HG03520 (cell line): ENCODE data around the gene TOR1B.

Source experiments
- ATAC-seq: cut with Tn5 transposase; IDR thresholded peaks from one replicate; pipeline ENCODE4 v1.9.1; 2021; ENCODE audit warnings: mild to moderate bottlenecking, moderate library complexity; ENCODE audit not compliant: unreplicated experiment

TOR1B gene

GRCh38 chr9:129812385-129812784 lies 9.4 kb downstream of the TOR1B start:
- no peak for ATAC-seq

DNA sequence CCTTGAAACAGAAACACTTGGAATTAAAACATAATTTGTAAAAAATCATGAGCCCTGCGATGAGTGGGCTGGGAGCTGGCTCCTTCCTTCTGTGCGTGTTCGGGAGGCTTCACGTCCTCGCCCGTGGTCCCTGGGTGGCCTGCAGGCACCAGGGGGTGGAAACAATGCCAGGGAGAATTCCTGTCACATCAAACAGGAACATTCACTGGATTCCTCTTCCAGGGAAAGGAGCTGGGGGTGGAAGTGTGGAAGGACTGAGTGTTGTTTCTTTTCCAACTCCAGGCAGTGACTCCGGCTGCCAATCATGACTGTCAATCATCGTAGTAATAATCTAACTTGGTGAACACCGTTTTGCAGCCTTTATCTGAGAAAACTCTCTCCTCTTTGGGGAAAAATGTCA lies 10.7 kb downstream of the TOR1B start:
- no peak for ATAC-seq

- ATAC-seq, result no peak
Measured at GRCh38 chr9:129814432-129815223, 11.6 kb downstream of the TOR1B start.

DNA sequence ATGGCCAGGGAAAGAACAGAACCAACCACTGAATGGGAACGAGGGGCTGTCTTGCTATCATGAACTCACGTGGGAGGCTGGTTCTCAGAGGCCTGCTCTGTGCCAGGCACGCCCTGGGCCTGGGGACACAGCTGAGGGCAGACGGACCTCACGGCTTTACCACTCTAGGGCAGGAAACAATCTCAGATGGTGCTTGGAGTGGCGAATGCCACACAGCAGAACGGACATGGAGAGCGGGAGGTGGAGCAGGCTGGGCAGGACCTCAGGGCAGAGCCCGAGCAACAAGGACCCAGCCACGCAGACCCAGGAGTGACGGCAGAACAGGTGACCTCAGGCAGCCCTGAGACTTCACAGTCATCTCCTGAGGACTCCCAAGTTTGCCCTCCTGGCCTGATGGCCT lies 12.3 kb downstream of the TOR1B start:
- no peak for ATAC-seq

DNA sequence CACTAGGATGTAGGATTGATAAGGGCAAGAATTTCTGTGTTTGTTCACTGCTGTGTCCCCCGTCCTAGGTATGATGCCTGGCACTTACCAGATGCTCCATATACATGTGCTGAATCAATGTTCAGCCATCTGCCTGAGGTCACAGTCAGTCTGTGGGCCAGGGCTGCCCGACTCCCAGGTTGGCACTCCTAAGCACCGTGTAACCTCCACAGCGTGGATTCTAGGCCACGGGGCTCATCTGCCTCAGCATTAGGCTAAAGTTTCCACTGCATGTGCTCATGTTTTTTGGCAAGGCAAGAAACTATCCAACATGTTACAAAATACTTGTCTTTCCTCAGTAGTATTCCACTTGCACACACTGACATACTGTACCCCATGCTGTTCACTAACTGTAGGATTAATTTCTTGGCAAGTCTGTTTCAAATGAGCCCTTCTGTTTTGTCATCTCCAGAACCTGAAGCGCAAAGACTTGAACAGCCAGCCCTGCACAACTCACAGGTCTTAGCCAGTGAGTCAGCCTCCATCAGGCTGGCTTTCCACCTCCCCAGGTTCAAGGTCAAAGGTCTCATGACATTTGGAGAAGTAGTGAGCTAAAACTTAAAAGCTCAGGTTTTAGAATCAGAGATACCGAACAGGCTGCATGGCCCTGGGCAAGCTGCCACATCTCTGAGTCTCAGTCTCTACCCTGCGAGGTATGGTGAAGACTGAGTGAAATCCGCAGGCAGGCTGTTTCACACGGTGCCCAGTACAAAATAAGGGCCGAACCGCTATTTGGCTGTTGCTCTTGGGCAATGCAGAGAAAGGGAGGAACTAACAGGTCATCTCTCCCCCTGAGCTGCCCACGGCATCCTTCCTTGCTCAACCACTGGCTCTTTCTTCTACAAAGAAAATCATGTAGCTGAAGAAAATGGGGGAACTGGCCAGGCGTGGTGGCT lies 13.8 kb downstream of the TOR1B start:
- ATAC-seq, result no peak

DNA sequence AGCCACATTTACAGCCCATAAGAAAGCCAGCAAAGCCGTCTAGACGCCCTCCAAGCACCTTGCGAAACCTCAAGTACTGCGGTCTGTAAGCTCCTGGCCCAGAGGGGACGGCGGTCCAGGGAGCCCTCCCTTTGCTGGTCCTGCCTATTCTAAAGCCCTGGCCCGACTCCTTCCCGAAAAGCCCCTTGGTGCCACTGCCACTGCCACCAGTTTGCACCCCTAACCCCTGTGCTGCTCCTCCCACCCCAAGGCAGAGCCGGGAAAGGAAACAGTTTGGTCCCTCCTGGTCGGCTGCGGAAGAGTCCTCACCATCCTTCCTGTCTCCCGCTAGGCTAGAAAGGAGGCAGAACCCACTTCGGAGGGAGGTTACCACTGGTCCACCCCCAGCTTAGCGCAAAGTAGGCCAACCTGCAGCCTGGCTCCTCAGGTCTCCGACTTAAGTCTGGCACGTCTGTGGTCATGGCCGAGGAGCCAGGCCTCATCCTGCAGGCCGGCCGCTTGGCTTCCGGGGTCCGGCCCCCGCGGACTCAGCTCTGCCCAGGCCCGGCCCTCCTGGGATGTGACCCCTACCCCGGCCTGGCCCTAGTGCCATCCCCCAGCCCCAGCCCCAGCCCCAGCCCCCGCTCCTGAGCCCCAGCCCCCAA lies 20.0 kb downstream of the TOR1B start:
- ATAC-seq, result no peak

GRCh38 chr9:129823542-129823934 lies 20.6 kb downstream of the TOR1B start:
- ATAC-seq, result peak; percentile 7

GRCh38 chr9:129823935-129824601 lies 21.1 kb downstream of the TOR1B start, which contains the start of gene TOR1A:
Gene TOR1A, minus strand, starts transcription at chr9:129824136. Its CDS starts 51 bp downstream, at chr9:129824085.
- peak; percentile 87 for ATAC-seq

DNA sequence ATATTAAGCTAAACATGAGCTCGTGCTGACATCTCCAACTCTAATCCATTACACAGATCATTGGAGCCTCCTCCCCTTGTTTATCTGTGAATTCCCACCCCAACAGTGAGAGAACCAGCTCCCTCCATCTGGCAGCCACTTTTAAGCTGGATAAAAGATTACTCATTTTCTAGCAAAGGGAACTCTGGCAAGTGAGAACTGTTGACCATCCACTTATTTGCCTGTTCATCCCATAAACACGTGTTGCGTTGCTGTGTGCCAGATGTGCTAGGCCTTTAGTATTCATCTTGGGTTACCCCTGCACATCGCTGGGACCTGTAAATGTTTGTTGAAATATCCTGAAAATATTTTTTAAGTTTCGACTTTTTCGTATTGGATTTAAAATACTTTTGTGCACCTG lies 23.4 kb downstream of the TOR1B start:
- no peak for ATAC-seq

DNA sequence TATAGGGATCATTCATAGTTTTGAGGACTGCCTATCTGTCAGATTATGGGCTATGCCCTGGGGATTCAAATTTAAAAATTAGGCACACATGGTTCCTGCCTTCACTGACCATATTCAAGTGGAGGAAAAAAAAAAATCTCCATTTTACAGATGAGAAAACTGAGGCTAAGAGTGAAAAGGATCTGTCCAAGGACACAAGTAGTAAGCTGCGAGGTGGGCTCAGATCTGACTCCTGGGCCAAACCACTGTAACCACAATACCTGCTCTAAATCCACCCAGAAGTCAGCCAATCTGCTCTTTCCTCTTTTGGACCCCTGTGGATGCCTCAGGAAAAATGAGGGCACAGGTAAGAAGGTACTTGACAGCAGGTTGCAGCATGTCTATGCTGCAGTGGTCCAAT lies 23.8 kb downstream of the TOR1B start:
- no peak for ATAC-seq

DNA sequence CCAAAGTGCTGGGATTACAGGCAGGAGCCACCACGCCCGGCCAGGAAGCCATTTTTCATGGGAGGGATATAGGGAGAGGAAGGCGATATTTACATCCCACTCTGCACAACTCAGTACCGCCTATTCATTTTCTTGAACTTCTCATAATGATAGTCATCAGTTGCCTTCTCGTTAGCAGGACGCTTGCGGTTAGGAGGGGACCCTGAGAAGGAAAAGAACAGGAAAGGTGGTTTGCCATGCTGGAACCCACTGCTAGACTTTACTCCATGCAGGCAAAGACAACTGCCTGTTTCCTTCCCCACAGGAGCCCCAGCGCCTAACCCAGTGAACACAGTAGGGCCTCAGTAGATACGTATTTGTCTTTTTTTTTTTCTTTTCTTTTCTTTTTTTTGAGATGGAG lies 25.1 kb downstream of the TOR1B start:
- no peak for ATAC-seq

DNA sequence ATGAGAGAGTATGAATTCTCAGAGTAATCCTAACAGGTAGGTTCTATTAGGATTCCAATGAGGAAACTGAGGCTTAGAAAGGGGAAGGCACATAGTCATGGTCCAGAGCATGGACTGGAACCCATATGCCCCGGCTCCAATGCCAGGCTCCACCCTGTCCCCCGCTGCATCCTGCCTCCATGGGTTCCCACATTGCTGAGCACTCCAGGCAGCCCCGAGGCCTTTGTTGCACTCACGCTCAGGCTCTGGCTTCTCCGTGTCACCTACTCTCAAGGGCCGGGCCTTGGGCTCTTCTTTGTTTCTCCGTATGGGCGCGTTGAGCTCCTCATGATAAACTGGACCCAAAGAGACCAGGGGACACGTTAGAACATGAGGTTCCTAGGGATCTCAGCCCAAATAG lies 26.0 kb downstream of the TOR1B start:
- no peak for ATAC-seq

DNA sequence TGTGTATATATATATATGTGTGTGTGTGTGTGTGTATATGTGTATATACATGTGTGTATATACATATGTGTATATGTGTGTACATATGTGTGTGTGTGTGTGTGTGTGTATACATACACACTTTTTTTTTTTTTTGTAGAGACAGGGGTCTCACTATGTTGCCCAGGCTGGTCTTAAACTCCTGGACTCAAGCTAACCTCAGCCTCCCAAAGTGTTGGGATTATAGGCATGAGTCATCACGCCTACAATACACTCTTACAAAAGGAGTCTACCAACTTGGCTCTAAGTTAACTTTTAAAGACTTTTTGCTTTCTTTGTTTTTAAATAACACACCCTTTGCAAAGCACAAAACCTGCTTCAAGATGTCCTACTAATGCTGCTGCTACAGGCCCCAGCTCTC lies 30.0 kb downstream of the TOR1B start:
- ATAC-seq, result no peak

GRCh38 chr9:129834489-129835127 lies 31.6 kb downstream of the TOR1B start:
- no peak for ATAC-seq

DNA sequence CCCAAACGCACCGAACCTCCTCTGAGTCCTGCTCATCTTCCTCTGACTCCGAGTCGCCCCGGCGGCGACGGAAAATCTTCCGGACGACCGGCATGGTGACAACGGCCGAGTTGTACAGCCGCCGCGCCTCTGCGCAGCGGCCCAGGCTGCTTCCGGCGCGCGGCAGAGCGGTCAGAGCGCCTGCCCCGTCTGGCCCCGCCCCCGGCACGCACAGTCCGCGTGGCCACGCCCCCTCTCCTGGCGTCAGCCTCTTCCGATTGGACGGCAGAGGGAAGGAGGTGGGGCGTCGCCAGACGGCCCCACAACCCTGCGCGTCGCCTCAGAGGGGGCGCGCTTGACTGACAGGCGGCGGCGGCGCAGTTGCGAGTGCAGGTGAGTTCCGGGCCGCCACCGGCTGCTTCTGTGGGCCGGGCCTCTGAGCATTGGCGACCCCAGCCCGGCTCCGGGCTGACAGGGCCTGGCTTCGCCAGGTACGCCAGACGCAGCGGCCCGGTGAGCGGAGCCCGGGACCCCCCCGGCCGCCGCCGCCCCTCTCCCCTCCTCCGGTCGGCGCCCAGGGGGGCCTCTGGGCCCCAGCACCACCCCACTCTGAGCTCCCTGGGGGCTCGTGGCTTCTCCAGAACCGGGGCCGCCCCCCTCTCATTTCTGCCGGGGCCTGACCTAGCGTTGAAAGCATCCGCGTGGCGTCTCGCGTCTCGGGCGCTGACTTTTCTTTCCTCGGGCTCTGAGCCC lies 32.3 kb downstream of the TOR1B start, which contains the start of the genes C9orf78 and USP20:
Gene C9orf78, minus strand, starts transcription at position 148 of the 732 bp plus-strand sequence. Its CDS starts 54 bp downstream, at position 94.
Gene USP20, plus strand, starts transcription at position 331 of the 732 bp plus-strand sequence. CDS start 17,098 bp downstream, outside the sequence.
- ATAC-seq, result peak; percentile 92

DNA sequence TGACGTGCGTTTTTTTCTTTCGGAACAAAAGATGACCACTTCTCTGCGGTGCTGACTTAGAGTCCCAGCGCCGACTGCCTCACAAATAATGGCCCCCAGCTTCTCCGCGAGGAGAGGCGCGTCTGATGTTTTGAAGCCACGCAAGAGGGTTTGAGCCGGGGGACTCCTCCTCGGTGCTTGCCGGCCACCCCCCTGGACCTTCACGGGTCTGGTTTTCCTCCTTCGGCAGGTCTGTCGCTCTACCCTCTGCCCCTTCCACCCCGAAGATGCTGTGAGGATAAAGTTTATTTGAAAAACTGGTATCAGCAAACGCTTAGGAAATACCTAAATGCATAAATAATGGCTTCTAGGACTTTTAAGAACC lies 32.9 kb downstream of the TOR1B start:
- no peak for ATAC-seq

GRCh38 chr9:129836311-129837007 lies 33.5 kb downstream of the TOR1B start:
- no peak for ATAC-seq

- ATAC-seq, result no peak
Measured at GRCh38 chr9:129838707-129839259, 35.8 kb downstream of the TOR1B start.
